RWPE1 (cell line): ENCODE data around the gene HOXC13.

Source experiments
- CTCF ChIA-PET: fragments of 350-600 bp; sonication (Branson Sonifier 250); formaldehyde crosslinking; extraction: SDS; loops from one replicate; lab custom pipeline; 2021; lab: Yijun Ruan, JAX
- POLR2A ChIA-PET: fragments of 400-600 bp; formaldehyde crosslinking; extraction: SDS; loops from one replicate; lab custom pipeline; 2020; ENCODE audit warnings: antibody characterized with exemption; ENCODE audit not compliant: low non-redundant PET; lab: Yijun Ruan, JAX
- DNase-seq: peaks from one replicate; pipeline ENCODE4 v3.0.0; 2012; ENCODE audit warnings: low spot score
- H3K27ac ChIP-seq: fragments of 450-650 bp; 2 replicates; pipeline ENCODE4 v1.5.1; 2017
- CTCF ChIP-seq: fragments of 450-650 bp; conservative IDR thresholded peaks from 2 replicates; pipeline ENCODE4 v1.5.1; 2017; ENCODE audit warnings: low read depth, mild to moderate bottlenecking

The HOXC13 gene

GRCh38 chr12:53994264-53995001 is 55.8 kb downstream of the HOXC13 start:
- TF ChIP-seq CTCF: no peak

GRCh38 chr12:53995002-53995377 is 56.4 kb downstream of the HOXC13 start:
- H3K27ac ChIP-seq: peak overlapping the region; percentile 52
- TF ChIP-seq CTCF: no peak
- DNase-seq: no peak
- POLR2A ChIA-PET: interaction anchor here (0.5 kb wide), 1 partner anchor 9 kb away, joined by 3 read pairs; no protein-coding TSS in a partner anchor
- CTCF ChIA-PET: interaction anchor here (0.6 to 1.7 kb wide), 3 partner anchors 10 to 460 kb away, joined by 3 to 11 read pairs (median 3); partner anchors contain the start of gene HOXC10

More at GRCh38 chr12:53994264-53995001, 55.8 kb downstream of the HOXC13 start:
- peak overlapping the region; percentile 52; the same call in 1 of the 2 replicates for H3K27ac ChIP-seq
- no peak for DNase-seq
- ChIA-PET POLR2A (interaction anchor here (0.5 kb wide), 1 partner anchor 9 kb away, joined by 3 read pairs; no protein-coding TSS in a partner anchor), CTCF (interaction anchor here (1.4 to 1.7 kb wide), 2 partner anchors 9 kb away, joined by 4 to 11 read pairs; partner anchors contain the start of gene HOXC10)

- peak; percentile 57 for DNase-seq
Observed at GRCh38 chr12:53995378-53996239, 57.0 kb downstream of the HOXC13 start.

More at GRCh38 chr12:53995378-53996239, 57.0 kb downstream of the HOXC13 start:
- peak overlapping the region; percentile 52 for H3K27ac ChIP-seq
- no peak for TF ChIP-seq CTCF
- POLR2A ChIA-PET: interaction anchor here (0.5 kb wide), 1 partner anchor 10 kb away, joined by 3 read pairs; no protein-coding TSS in a partner anchor
- CTCF ChIA-PET: interaction anchor here (0.6 to 1.7 kb wide), 4 partner anchors 11 to 459 kb away, joined by 3 to 11 read pairs (median 3); partner anchors contain the start of gene HOXC10
